IPS-15b (cell line): ENCODE measurements around the gene CD99.
"Not testable (repeated sequence)": the region's sequence is repeated elsewhere in the genome, so short reads cannot be mapped to it uniquely, and the experiment has no call there.

Experiments used
- H3K27me3 ChIP-seq: one replicate; pipeline ENCODE4 v1.6.1; 2013; ENCODE audit warnings: low read length; ENCODE audit not compliant: control insufficient read depth, insufficient read depth
- H3K36me3 ChIP-seq: one replicate; pipeline ENCODE4 v1.6.1; 2013; ENCODE audit warnings: low read length; ENCODE audit not compliant: control insufficient read depth, insufficient read depth
- H3K4me1 ChIP-seq: one replicate; pipeline ENCODE4 v1.6.1; 2013; ENCODE audit warnings: mild to moderate bottlenecking, low read length; ENCODE audit not compliant: control insufficient read depth, insufficient read depth
- H3K4me3 ChIP-seq: one replicate; pipeline ENCODE4 v1.5.1; 2013; ENCODE audit warnings: low read depth, low read length
- H3K9ac ChIP-seq: one replicate; pipeline ENCODE4 v1.6.1; 2013; ENCODE audit warnings: low read depth, mild to moderate bottlenecking, low read length
- H3K9me3 ChIP-seq: one replicate; pipeline ENCODE4 v1.6.1; 2013; ENCODE audit warnings: mild to moderate bottlenecking, low read length; ENCODE audit not compliant: control insufficient read depth, insufficient read depth

Gene CD99

DNA sequence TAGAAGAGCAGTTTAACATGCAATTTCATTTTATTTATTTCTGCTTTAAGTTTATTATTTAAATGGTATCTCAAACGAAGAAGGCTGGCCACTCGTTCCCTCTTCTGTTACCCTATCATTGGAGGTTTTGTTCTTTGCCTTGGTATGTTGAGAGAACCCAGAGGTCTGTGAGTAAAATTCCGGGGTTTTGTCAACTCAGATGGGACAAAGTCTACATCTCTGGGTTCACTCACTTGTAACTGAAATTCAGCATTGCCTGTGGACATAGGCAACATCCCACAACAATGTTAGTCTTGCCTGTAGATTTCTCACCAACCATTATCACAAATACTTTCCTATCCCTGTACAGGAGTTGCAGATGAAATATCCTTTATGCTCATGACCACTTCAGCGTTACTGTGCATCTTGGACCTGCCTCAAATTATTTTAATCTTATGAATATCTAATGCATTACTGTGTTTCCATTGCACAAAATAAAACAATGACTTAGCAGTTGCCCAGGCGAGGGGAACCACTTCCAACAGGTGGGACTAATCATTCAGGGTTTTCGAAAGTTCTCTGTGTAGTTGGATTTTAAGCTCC lies 33.5 kb upstream of the CD99 start:
- Histone ChIP-seq H3K9me3 (no peaks in the 10 kb centered on the region), H3K4me1 (peaks cover 2% of the 10 kb centered on the region), H3K27me3 (no peaks in the 10 kb centered on the region), H3K36me3 (no peaks in the 10 kb centered on the region), H3K9ac (no peak overlapping the region), H3K4me3 (no peak overlapping the region)

DNA sequence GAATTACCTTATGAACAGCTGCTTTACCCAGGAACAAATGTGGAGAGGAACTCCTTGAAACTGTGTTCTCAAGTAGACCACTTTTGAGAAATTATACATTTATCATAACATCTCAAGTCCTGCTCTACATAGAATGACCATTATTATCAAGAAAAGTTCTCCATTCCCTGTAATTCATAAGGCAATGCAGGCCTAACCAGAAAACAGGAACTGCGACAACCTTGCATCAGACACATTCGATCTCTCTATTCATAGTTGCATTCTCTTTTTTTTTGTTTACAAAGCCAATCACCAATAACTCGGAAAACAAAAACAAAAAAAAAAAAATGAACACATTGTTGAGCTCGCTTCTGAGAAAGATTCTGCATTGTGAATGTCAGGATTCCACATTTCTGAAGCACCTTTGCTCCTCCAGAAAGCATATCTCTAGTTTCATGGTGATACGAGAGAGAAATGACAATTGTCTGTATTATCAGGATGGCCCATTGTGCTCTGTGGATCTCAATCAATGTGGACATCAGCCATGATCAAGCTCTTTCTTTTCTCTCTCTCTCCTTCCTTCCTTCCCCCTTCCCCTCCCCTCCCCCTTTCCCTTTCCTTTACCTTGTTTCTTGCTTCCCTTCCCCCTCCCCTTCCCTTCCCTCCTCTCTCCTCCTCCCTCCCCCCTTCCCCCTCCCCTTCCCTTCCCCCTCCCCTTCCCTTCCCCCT lies 32.4 kb upstream of the CD99 start:
- Histone ChIP-seq H3K9me3 (no peaks in the 10 kb centered on the region), H3K4me3 (no peak overlapping the region), H3K36me3 (no peaks in the 10 kb centered on the region), H3K4me1 (peaks cover 2% of the 10 kb centered on the region), H3K27me3 (no peaks in the 10 kb centered on the region), H3K9ac (no peak overlapping the region)

DNA sequence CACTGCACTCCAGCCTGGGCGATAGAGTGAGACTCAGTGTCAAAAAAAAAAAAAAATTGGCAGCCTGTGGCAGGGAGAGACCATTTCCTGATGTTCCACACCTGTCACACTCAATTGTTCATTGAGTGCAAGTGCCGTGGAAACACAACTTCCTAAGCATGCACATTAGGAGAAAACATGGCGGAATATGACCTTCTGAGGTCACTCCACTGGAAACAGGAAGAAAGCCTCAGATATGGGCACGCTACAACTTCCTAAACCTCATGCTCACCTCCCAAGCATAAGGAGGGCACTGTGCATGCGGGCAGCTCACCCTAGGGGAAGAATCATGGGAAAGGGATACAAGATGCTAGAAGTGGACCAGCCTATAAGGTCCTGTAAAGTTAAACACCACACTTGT lies 28.5 kb upstream of the CD99 start:
- Histone ChIP-seq H3K9me3 (no peaks in the 10 kb centered on the region), H3K4me1 (no peaks in the 10 kb centered on the region), H3K36me3 (no peaks in the 10 kb centered on the region), H3K9ac (no peak overlapping the region), H3K27me3 (no peaks in the 10 kb centered on the region), H3K4me3 (no peak overlapping the region)

DNA sequence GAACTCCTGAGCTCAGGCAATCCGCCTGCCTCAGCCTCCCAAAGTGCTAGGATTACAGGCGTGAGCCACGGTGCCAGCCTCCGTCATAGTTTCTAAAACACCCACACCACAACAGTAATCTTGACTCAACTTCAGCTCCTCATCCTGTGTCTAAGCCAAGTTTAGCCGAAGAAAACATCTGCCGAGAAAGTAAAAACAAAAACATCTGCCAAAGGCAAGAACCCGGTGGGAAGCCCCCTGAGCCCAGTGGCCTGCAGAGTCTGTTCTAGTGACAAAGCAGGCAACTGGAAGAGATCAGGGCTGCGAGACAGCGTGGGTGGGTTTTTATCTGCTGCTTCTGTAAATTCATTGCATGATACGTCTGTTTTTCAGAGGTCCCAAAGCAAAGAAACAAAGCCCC lies 26.6 kb upstream of the CD99 start:
- no peak overlapping the region for H3K9ac ChIP-seq
- no peaks in the 10 kb centered on the region for H3K27me3 ChIP-seq
- H3K4me3 ChIP-seq: no peak overlapping the region
- no peaks in the 10 kb centered on the region for H3K36me3 ChIP-seq
- H3K4me1 ChIP-seq: no peaks in the 10 kb centered on the region
- no peaks in the 10 kb centered on the region for H3K9me3 ChIP-seq

DNA sequence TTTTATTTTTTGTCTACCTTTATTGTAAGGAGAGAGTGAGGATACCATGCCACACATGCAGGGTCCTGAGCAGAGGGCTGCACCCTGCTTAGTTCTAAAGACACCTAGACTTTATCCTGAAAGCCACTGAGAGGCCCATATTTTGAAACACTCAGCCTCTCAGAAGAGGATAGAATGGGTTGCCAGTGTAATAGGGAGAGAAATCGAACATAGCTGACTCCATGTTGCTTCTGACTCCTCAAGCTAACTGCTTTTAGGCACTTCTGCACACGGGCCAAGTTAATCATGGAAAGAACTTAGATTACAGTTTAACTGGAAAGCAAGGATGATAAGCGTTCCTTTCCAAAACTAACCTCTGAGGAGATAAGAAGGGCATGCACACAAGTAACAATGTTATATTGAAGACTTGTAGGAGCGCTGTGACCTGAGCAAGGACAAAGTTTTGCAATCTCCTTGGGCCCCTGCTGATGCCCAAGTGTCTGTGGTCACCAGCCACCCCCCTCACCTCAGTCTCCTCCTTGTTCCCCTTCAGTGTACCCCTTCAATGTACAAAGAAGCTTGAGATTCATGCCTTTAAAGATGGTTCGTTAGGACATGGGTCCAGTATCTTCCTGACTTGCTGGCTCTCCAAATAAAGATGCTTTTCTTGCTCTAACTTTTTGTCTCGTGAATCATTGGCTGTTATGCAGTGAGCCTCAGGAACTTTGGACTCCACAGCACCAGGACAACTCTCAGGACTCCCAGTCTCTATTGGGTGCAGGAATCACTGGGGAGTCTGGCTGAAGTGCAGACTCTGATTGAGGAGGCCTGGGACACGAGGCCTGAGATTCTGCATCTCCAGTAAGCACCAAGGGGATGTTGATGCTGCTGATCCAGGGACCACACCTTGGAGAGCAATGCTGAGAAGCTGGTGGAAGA lies 25.4 kb upstream of the CD99 start:
- no peaks in the 10 kb centered on the region for H3K9me3 ChIP-seq
- no peak overlapping the region for H3K9ac ChIP-seq
- no peaks in the 10 kb centered on the region for H3K27me3 ChIP-seq
- H3K36me3 ChIP-seq: no peaks in the 10 kb centered on the region
- no peaks in the 10 kb centered on the region for H3K4me1 ChIP-seq
- H3K4me3 ChIP-seq: no peak overlapping the region

DNA sequence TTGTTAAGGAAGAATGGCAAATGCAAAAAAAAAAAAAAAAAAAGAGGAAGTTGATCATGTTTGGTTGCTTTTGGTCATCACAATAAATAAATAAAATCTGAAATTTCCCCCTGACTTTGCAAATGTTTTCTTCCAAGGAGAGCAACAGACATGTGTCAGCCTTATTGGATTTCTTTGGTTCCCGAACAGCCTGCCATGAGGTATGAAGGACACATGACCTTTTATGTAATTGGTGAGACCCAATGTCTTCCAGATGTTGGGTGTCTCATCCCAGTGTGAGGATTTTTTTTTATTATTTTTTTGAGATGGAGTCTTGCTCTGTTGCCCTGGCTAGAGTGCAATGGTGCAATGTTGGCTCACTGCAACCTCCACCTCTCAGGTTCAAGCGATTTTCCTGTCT lies 24.6 kb upstream of the CD99 start:
- Histone ChIP-seq H3K4me3 (no peak overlapping the region), H3K36me3 (no peaks in the 10 kb centered on the region), H3K9me3 (no peaks in the 10 kb centered on the region), H3K27me3 (no peaks in the 10 kb centered on the region), H3K9ac (no peak overlapping the region), H3K4me1 (no peaks in the 10 kb centered on the region)

DNA sequence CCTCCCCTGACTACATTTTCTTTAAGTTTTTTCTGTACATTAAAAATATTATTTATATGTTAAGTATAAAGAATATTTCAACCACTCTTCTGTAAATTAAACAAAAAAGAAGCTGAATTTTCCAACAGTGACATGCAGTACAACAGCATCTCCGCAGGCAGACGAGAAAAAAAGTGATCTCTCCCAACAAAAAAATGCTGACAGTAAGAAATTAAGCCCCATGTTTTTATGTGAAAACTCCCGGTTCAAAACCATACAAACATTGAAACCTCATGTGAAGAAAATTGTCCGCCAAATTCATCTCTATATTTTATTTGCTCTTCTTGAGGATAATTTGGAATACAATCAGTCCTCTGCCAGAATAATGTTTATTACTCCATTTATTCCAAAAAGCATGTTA lies 20.1 kb upstream of the CD99 start:
- H3K4me3 ChIP-seq: no peak overlapping the region
- no peaks in the 10 kb centered on the region for H3K27me3 ChIP-seq
- no peaks in the 10 kb centered on the region for H3K4me1 ChIP-seq
- no peak overlapping the region for H3K9ac ChIP-seq
- no peaks in the 10 kb centered on the region for H3K9me3 ChIP-seq
- H3K36me3 ChIP-seq: no peaks in the 10 kb centered on the region

DNA sequence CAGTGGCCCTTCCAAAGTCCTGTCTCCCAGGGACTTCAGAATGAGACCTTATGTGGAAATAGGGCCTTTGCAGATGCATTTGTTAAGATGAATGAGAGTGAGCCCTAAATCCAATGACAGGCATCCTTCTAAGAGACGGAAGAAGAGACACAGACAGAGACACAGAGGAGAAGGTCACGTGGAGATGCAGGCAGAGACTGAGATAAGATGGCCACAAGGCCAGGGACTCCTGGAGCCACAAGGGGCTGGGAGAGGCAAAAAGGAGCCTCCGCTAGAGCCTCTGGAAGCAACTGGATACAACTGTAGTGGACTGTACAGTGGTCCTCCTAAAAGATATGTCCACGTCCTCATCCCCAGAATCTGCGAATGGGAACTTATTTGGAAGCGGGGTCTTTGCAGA lies 19.0 kb upstream of the CD99 start:
- no peak overlapping the region for H3K4me3 ChIP-seq
- no peaks in the 10 kb centered on the region for H3K36me3 ChIP-seq
- H3K9me3 ChIP-seq: no peaks in the 10 kb centered on the region
- H3K9ac ChIP-seq: no peak overlapping the region
- no peaks in the 10 kb centered on the region for H3K27me3 ChIP-seq
- H3K4me1 ChIP-seq: no peaks in the 10 kb centered on the region

DNA sequence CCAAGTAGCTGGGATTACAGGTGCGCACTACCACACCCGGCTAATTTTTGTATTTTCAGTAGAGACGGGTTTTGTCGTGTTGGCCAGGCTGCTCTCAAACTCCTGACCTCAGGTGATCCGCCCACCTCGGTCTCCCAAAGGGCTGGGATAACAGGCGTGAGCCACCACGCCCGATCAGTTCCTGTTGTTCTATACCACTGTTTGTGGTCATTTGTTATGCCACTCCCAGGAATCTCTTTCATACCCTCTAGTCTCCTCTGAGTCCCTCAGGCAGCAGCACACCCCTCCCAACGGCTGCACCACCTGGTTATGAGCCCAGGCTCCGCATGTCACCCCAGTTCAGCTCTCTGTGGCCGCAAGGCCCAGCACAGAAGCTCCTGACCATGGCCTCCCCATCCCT lies 17.5 kb upstream of the CD99 start:
- no peaks in the 10 kb centered on the region for H3K36me3 ChIP-seq
- H3K9me3 ChIP-seq: no peaks in the 10 kb centered on the region
- H3K9ac ChIP-seq: no peak overlapping the region
- no peaks in the 10 kb centered on the region for H3K4me1 ChIP-seq
- H3K4me3 ChIP-seq: no peak overlapping the region
- no peaks in the 10 kb centered on the region for H3K27me3 ChIP-seq

DNA sequence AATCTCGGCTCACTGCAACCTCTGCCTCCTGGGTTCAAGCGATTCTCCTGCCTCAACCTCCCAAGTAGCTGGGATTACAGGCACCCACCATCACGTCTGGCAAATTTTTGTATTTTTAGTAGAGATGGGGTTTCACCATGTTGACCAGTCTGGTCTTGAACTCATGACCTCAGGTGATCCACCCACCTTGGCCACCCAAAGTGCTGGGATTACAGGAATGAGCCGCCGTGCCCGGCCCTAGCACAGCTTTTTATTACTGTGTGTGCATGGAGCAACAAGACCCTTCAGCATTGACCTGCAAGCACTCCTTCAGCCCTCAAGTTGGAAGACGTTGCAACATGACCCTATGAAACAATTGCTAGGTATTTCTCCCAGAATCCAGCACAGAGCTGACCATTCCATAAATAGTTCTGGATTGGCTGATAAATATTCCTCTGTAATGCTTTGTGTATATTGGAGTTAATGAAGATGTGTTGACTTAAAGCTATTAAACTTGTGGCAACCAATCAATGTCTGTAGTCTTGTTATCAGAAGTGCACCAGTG lies 15.4 kb upstream of the CD99 start:
- not testable (repeated sequence) for H3K36me3 ChIP-seq, H3K4me1 ChIP-seq, H3K4me3 ChIP-seq, H3K27me3 ChIP-seq, H3K9ac ChIP-seq, H3K9me3 ChIP-seq

DNA sequence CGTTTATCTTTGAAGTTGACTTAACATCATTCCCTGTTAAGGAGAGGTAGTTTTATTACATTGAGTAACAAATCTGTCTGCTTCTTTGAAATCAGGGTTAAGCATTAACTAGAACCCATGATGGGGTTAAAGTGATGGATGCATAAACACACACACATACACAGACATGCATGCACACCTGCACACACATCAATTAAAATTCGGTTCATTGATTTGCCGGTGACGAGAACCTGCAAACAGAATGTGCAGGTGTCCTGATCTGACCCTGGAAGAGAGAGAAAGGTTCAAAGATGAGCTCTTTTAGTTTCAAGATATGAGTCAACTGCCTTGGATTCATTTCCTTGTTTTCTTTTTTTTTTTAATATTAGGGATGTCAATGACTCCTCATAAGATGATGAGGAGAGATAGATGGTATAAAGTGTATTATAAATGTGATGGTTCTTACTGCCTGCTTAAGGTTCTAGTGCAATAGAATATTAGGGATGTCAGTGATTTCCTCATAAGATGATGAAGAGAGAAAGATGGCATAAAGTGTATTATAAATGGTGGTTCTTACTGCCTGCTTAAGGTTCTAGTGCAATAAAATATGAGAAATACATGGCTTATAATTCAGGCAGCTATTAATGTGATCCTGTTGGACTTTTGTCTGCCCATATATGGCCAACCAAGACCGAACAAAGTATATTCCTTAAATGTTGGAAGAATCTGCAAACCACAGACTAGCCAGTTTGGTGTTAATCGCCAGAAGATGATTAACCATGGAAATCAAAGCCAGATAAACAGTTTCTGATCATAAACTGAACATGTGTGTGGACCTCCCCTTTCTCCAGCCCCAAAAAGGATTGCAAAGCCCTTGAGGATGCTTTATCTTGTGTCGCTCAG lies 14.1 kb upstream of the CD99 start:
- H3K4me1 ChIP-seq: no peaks in the 10 kb centered on the region
- H3K4me3 ChIP-seq: no peak overlapping the region
- no peaks in the 10 kb centered on the region for H3K36me3 ChIP-seq
- H3K9me3 ChIP-seq: no peaks in the 10 kb centered on the region
- no peaks in the 10 kb centered on the region for H3K27me3 ChIP-seq
- no peak overlapping the region for H3K9ac ChIP-seq
